Testis (tissue), 3 donors: Measurements from ENCODE around the gene SPACDR. TPM values are rescaled to one million over a fixed set of nuclear protein-coding genes. Genes with fewer than 3 reads are reported as not detected.

Experiments used
- DNase-seq: peaks from one replicate; pipeline ENCODE4 v3.0.0-alpha.2; 2019
- H3K27ac ChIP-seq, 2 donors: fragments of 200-600 bp; sonication (generic); one replicate each; pipeline ENCODE4 v1.5.1; 2019
- H3K27me3 ChIP-seq: fragments of 200-600 bp; sonication (generic); one replicate; pipeline ENCODE4 v1.5.1; 2019
- H3K36me3 ChIP-seq: fragments of 200-600 bp; sonication (generic); one replicate; pipeline ENCODE4 v1.5.1; 2017; ENCODE audit warnings: low read depth; ENCODE audit errors: missing control alignments
- H3K4me1 ChIP-seq: fragments of 200-600 bp; sonication (generic); one replicate; pipeline ENCODE4 v1.5.1; 2019
- H3K4me3 ChIP-seq, 2 donors: fragments of 200-600 bp; sonication (generic); one replicate each; pipeline ENCODE4 v1.5.1; 2017 to 2019
- H3K9me3 ChIP-seq: fragments of 200-600 bp; sonication (generic); one replicate; pipeline ENCODE4 v1.5.1; 2017
- CTCF ChIP-seq, 3 experiments: fragments of 450-650 bp in 2 of 3; fragments of 200-600 bp in 1 of 3; sonication (generic) in 1 of 3; IDR thresholded peaks; one replicate each; pipeline ENCODE4 v1.5.1; 2016 to 2019; ENCODE audit warnings: antibody characterized with exemption in 3 of 3, mild to moderate bottlenecking in 2 of 3, moderate library complexity in 1 of 3
- POLR2A ChIP-seq: fragments of 450-650 bp; IDR thresholded peaks from one replicate; pipeline ENCODE4 v1.6.1; 2017; ENCODE audit warnings: antibody characterized with exemption, mild to moderate bottlenecking, moderate library complexity
- WGBS, 2 donors: methylation state at CpG; one replicate each; pipeline ENCODE4 v1.1.5; 2018; 5-methylcytosine and 5-hydroxymethylcytosine counted together
- intact Hi-C: fragments of 100-400 bp; cut with DNase I; formaldehyde crosslinking; loops from one replicate; pipeline ENCODE4 v1.15.1; 2023; ENCODE audit warnings: low total_unique reads
- polyA plus RNA-seq: library from polyadenylated mRNA; stranded (reverse); fragments of 350-450 nt; fragmentation: Illumina TruSeq; extraction: RNeasy Lipid Tissue Mini Kit (QIAGEN cat#74804); gene quantifications from one replicate; pipeline ENCODE4 v1.2.3, GENCODE V29; 2014; ENCODE audit warnings: low read depth, low replicate concordance; ENCODE audit not compliant: insufficient read depth
- total RNA-seq, 2 donors: library from RNA; depleted of rRNA; stranded (reverse); fragments of >200 nt; gene quantifications; one replicate each; pipeline ENCODE4 v1.2.3, GENCODE V29; 2016

The SPACDR gene
- total and polyA plus RNA-seq, 3 donors from 2014 or later, result 34.0 to 84.9 (median 45.8) TPM

DNA sequence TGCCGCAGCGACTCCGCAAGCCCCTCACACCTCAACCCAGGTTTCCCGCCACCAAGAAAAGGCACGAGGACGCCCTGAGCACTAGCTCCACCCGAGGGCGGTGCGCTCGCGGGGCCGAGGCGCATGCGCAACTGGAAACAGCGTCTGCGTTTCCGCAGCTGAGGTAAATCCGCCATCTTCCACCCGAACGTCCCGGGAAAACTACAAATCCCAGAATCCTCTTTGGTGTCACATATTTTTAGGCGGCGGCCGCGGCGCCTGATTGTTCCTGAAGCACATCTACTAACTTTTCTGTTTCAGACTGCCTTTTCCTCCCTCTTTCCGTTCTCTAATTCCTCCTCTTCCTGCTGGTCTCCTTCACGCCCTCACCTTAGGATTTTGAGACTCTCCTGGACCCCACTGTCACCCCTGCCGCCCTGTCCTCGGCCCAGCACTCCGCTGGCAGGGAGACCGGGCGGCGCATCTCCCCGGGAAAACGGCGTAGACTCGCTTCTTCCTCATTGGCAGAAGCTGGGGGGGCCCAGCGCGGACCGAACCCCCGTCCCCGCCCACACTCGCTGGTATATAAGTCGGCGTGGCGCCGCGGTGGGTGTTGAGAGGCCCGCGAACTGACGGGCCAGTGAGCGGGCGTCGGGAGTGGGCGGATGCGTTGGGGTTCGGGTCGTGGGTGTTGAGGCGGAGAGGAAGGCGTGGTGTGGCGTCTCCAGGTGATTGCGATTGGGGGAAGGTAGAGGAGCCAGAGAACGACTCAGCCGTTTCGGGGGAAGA, 35.7 kb downstream of the SPACDR start, which contains the start of gene ZCWPW1:
Gene ZCWPW1, minus strand, starts transcription at position 505 of the 768 bp plus-strand sequence. CDS start 8,054 bp downstream, outside the sequence.
- DNase-seq, result peak; percentile 96
- Histone ChIP-seq H3K9me3 (no peaks in the 10 kb centered on the region), H3K27ac (peak within 1 kb of the TSS; percentile 99), H3K27me3 (no peaks in the 10 kb centered on the region), H3K4me1 (peaks cover 23% of the 10 kb centered on the region), H3K36me3 (no peaks in the 10 kb centered on the region), H3K4me3 (peak within 1 kb of the TSS; percentile 85 to 94)
- 1% methylated on average over 61 to 66 of the region's 66 CpGs for WGBS, 2 donors
- intact Hi-C loops, result no loop called here
- TF ChIP-seq POLR2A, result peak; percentile 98
- TF ChIP-seq CTCF (IDR thresholded peaks at IDR 0.05), result peak in 1 of 3 experiments; percentile 9

DNA sequence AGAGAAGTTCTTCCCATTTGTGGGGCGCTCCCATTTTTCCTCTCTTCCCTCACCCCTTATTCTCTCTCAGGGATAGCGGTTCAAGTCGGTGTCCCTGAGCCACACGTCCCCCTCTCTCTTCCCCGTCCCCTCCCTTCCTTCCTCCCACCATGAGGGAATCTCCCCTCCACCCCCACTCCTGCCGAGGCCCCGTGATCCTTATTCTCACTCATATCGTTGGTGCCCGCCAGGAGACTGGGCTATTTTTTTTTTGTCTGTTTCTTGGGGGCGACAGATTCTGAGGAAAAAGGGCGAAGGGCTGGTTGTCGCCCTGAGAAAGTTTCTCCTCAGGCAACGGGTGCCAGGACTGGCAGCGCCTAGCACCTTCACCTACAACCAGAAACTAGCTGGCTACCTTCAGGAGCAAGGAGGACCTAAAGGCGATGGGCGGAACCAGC, 36.3 kb downstream of the SPACDR start:
- no peaks in the 10 kb centered on the region for H3K27me3 ChIP-seq
- peak overlapping the region; percentile 85 to 94 for H3K4me3 ChIP-seq
- TF ChIP-seq POLR2A, result no peak
- TF ChIP-seq CTCF (IDR thresholded peaks at IDR 0.05), result no peak
- intact Hi-C loops, result no loop called here
- 36 to 39% methylated on average over 16 of the region's 16 CpGs for WGBS, 2 donors
- no peaks in the 10 kb centered on the region for H3K9me3 ChIP-seq
- H3K27ac ChIP-seq, result peak overlapping the region; percentile 99
- no peak for DNase-seq
- H3K4me1 ChIP-seq, result peaks cover 23% of the 10 kb centered on the region
- no peaks in the 10 kb centered on the region for H3K36me3 ChIP-seq

GRCh38 chr7:100426516-100426915, 37.5 kb downstream of the SPACDR start:
- Histone ChIP-seq H3K27ac (no peak overlapping the region), H3K4me1 (peaks cover 12% of the 10 kb centered on the region), H3K4me3 (no peak overlapping the region), H3K9me3 (no peaks in the 10 kb centered on the region), H3K36me3 (no peaks in the 10 kb centered on the region), H3K27me3 (no peaks in the 10 kb centered on the region)
- TF ChIP-seq POLR2A, result no peak
- TF ChIP-seq CTCF (IDR thresholded peaks at IDR 0.05), result no peak
- no peak for DNase-seq
- intact Hi-C loops, result no loop called here

DNA sequence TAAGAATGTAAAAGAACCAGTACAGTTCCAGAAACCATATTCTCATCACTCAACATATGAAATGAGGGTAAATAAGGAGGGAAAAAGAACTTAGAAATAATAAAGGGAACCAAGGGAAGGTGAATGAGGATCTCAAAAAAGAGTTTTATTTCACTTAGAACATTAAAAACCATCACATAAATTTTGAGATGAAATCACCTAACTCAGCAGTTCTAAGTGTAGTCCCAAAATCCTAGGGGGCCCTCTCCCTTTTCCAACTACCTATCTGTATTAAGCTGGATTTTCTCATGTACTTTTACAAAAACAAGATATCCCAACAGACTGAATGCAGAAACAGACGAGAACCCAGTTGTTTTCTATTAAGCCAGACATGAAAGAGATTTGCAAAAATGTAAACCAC, 38.7 kb downstream of the SPACDR start:
- intact Hi-C loops, result no loop called here
- Histone ChIP-seq H3K27ac (no peak overlapping the region), H3K9me3 (no peaks in the 10 kb centered on the region), H3K4me3 (no peak overlapping the region), H3K36me3 (no peaks in the 10 kb centered on the region), H3K4me1 (peaks cover under 1% of the 10 kb centered on the region), H3K27me3 (no peaks in the 10 kb centered on the region)
- 28 to 57% methylated on average over 1 of the region's 1 CpG for WGBS, 2 donors
- no peak for DNase-seq
- TF ChIP-seq CTCF (IDR thresholded peaks at IDR 0.05) (no peak), POLR2A (no peak)

- intact Hi-C loops, result no loop called here
Measured at GRCh38 chr7:100423315-100423714, 40.7 kb downstream of the SPACDR start.

More at GRCh38 chr7:100423315-100423714, 40.7 kb downstream of the SPACDR start:
- Histone ChIP-seq H3K9me3 (no peaks in the 10 kb centered on the region), H3K4me1 (no peaks in the 10 kb centered on the region), H3K4me3 (no peak overlapping the region), H3K36me3 (no peaks in the 10 kb centered on the region), H3K27ac (no peak overlapping the region), H3K27me3 (no peaks in the 10 kb centered on the region)
- TF ChIP-seq CTCF (IDR thresholded peaks at IDR 0.05) (no peak), POLR2A (no peak)
- no peak for DNase-seq
- 75 to 91% methylated on average over 6 of the region's 6 CpGs for WGBS, 2 donors
